GM12865 (cell line): ENCODE data around the gene TCF7L2.

Source experiments
- DNase-seq: peaks from one replicate; pipeline ENCODE4 v3.0.0; 2010; ENCODE audit warnings: low read depth
- H3K4me3 ChIP-seq: 2 replicates; pipeline ENCODE4 v1.5.1; 2011; ENCODE audit warnings: mild to moderate bottlenecking, low read depth, low read length, control low read depth
- TF ChIP-seq, protein P1 (sequence below): IDR thresholded peaks from 2 replicates; pipeline ENCODE4 v1.5.1; 2011; ENCODE audit warnings: low read length, control low read depth, low read depth, inconsistent platforms; ENCODE audit not compliant: insufficient read depth; ENCODE audit errors: missing control alignments

TCF7L2 gene

GRCh38 chr10:113202011-113202410 lies 252.0 kb downstream of the TCF7L2 start:
- H3K4me3 ChIP-seq = no peak overlapping the region
- TF ChIP-seq, protein P1, sequence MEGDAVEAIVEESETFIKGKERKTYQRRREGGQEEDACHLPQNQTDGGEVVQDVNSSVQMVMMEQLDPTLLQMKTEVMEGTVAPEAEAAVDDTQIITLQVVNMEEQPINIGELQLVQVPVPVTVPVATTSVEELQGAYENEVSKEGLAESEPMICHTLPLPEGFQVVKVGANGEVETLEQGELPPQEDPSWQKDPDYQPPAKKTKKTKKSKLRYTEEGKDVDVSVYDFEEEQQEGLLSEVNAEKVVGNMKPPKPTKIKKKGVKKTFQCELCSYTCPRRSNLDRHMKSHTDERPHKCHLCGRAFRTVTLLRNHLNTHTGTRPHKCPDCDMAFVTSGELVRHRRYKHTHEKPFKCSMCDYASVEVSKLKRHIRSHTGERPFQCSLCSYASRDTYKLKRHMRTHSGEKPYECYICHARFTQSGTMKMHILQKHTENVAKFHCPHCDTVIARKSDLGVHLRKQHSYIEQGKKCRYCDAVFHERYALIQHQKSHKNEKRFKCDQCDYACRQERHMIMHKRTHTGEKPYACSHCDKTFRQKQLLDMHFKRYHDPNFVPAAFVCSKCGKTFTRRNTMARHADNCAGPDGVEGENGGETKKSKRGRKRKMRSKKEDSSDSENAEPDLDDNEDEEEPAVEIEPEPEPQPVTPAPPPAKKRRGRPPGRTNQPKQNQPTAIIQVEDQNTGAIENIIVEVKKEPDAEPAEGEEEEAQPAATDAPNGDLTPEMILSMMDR = no peak
- DNase-seq = no peak

- no peak overlapping the region for H3K4me3 ChIP-seq
- TF ChIP-seq, protein P1 = no peak
- DNase-seq = no peak
Observed at GRCh38 chr10:113207924-113208323, 257.9 kb downstream of the TCF7L2 start.

DNA sequence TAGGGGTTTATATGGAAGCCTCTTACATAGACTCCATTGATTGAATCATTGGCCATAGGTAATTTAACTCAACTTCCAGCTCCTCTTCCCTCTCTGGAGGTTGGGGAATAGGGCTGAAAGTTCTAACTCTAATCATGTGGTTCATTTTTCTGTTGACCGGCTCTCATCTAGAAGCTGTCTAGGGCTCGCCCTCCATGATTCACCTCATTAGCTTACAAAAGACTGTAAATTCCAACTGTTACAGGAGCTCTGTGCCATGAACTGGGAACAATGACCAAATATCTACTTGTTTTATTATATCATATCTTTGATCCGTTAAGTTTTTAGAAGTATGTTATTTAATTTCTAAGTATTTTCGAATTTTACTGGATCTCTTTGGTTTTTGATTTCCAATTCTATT lies 263.0 kb downstream of the TCF7L2 start:
- no peak overlapping the region for H3K4me3 ChIP-seq
- TF ChIP-seq, protein P1 = no peak
- DNase-seq = no peak

DNA sequence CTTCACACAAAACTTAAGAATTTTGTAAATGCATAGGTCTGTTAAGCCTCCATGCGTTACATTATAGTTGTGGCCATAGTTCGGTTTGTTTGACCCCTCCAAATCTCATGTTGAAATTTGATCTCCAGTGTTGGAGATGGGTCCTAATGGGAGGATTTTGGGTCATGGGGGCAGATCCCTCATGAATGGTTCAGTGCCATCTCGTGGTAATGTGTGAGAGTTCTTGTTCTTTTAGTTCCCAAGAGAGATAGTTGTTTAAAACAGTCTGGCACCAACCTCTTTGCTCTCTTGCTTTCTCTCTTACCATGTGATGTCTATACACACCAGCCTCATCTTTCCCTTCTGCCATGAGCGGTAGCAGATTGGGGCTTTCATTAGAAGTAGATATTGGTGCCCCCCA lies 264.3 kb downstream of the TCF7L2 start:
- TF ChIP-seq, protein P1 = no peak
- no peak overlapping the region for H3K4me3 ChIP-seq
- DNase-seq = no peak

DNA sequence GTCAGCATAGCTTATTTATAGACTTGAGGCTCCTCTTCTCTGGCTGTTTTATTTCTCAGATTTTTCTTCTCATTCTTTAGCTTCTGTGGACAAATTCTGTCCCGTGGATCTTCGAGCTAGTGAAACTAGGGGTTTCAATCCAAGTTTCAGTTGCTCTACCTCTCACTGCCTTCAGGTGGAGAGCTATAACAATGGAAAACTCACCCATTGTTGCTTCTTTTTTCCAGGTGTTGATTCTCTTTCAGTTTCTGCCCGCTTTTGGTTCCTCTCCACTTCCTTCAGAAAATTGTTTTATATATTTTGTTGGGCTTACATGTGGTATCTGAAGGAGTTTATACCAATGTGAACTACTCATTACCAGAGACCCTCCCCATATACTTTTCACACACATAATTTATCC lies 266.1 kb downstream of the TCF7L2 start:
- TF ChIP-seq, protein P1 = no peak
- no peak overlapping the region for H3K4me3 ChIP-seq
- DNase-seq = no peak
